GM12865 (cell line): ENCODE data around the gene SMAP1.
A peak's percentile ranks its signal among the peaks of the same experiment; 100 is the strongest.

Experiments used
- DNase-seq: peaks from one replicate; pipeline ENCODE4 v3.0.0; 2010; ENCODE audit warnings: low read depth
- H3K4me3 ChIP-seq: 2 replicates; pipeline ENCODE4 v1.5.1; 2011; ENCODE audit warnings: mild to moderate bottlenecking, low read depth, low read length, control low read depth
- CTCF ChIP-seq: IDR thresholded peaks from 2 replicates; pipeline ENCODE4 v1.5.1; 2011; ENCODE audit warnings: low read length, control low read depth, low read depth, inconsistent platforms; ENCODE audit not compliant: insufficient read depth; ENCODE audit errors: missing control alignments

SMAP1 gene

GRCh38 chr6:70675822-70676221, 8.1 kb downstream of the SMAP1 start:
- H3K4me3 ChIP-seq: no peak overlapping the region
- DNase-seq: no peak
- TF ChIP-seq CTCF: no peak

- DNase-seq: no peak
- TF ChIP-seq CTCF: no peak
- H3K4me3 ChIP-seq: no peak overlapping the region
Observed at GRCh38 chr6:70676821-70677220, 9.1 kb downstream of the SMAP1 start.

- H3K4me3 ChIP-seq: no peak overlapping the region
- no peak for DNase-seq
- no peak for TF ChIP-seq CTCF
Observed at GRCh38 chr6:70680396-70680795, 12.7 kb downstream of the SMAP1 start.

GRCh38 chr6:70684794-70685493, 17.3 kb downstream of the SMAP1 start:
- DNase-seq: no peak
- no peak overlapping the region for H3K4me3 ChIP-seq

GRCh38 chr6:70685494-70686180, 18.0 kb downstream of the SMAP1 start:
- no peak for TF ChIP-seq CTCF
- DNase-seq: no peak
- no peak overlapping the region for H3K4me3 ChIP-seq

More at GRCh38 chr6:70684794-70685493, 17.3 kb downstream of the SMAP1 start:
- TF ChIP-seq CTCF: no peak

GRCh38 chr6:70686548-70687133, 19.0 kb downstream of the SMAP1 start:
- DNase-seq: peak; percentile 47
- peak; percentile 50 for TF ChIP-seq CTCF

More at GRCh38 chr6:70686548-70687133, 19.0 kb downstream of the SMAP1 start:
- H3K4me3 ChIP-seq: no peak overlapping the region
